ENCODE measurements around the gene TBC1D8.

Gene TBC1D8

GRCh38 chr2:100998235-100998573 is 153.0 kb downstream of the TBC1D8 start:
- no peak for DNase-seq (ENCODE audit: low spot score)

DNA sequence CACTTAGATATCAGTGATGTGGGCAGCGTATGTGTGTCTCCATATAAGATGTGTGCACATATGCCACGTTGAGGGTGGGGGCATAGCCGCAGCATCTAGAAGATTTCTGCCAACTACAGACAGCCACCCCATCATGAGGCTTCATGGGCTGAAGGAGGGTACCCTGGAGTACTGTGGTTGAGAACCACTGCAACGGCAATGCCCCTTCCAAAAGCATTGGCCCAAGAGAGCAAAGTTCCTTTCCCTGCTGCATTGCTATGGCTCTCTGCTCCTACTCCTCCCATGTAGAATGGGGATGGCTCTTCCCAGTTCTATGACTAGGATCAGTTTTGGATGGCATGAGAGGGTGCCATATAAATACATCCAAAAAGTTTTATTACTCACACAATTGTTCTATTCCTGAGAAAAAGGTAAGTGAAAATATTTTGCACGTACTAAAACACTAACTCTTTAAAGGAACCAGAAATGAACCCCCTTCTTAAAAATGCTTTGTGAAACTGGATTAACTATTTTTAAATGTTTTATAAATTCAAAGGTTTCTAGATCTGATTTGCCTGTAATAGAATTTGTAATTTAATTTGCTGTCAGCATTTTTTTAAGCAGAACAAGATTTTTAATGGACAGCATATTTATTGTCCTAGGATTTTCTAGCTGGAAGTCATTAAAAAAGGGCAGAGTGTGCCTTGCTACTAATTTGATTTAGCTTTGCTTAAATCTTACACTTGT is 153.5 kb downstream of the TBC1D8 start:
- no peak for DNase-seq (ENCODE audit: low spot score)

GRCh38 chr2:100995309-100996075 is 155.7 kb downstream of the TBC1D8 start:
- DNase-seq (ENCODE audit: low spot score): no peak

DNA sequence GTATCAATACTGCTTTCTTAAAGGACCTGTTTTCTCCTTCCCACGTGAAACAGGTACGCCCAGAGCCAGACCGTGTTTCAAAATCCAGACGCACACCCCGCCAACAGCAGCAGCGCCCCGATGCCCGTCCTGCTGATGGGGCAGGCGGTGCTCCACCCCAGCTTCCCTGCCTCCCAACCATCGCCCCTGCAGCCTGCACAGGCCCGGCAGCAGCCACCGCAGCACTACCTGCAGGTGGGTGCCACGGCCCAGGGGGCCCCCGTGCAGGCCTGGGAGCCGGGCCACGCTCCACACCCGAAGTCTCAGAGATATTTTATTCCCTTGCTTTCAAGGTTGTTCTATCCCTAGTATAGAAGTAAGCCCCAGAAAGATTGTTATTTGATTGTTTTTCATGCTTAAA is 157.9 kb downstream of the TBC1D8 start:
- DNase-seq (ENCODE audit: low spot score): no peak

GRCh38 chr2:100992262-100992661 is 158.9 kb downstream of the TBC1D8 start:
- DNase-seq (ENCODE audit: low spot score): no peak

- DNase-seq (ENCODE audit: low spot score): no peak
Measured at GRCh38 chr2:100991404-100991773, 159.8 kb downstream of the TBC1D8 start.

DNA sequence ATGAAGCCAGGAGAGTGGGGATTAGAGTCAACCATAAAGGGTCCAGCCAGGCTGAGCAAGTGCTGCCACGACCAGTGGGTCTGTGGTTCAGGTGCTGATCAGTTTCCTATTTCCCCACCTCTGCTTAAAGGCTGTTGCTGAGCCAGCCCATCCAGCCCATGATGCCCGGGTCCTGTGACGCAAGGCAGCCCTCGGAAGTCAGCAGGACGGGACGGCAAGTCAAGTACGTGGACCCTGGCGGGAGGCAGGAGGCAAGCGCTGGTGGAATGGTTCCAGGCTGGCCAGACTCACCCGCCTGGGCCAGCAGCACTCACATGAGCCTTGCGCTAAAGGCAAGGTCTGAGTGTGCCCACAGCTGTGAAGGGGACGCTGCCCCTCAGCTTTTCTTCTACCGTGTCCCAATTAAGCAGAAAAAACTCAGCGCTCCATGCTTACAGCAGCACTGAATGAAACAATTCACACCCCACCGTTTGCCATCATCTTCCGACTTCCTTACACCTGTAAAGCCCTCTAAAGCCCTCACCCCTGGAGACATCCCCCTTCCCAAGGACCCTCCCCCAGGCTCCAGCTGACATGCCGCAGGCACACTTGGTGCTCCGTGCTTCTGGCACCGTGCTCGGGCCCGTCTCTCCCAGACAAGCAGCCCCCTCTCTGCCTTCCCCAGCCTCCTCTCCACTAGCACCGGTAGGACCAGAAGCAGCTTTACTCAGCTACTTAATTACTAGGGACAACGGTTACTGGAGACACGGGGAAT is 160.4 kb downstream of the TBC1D8 start:
- no peak for DNase-seq (ENCODE audit: low spot score)

DNA sequence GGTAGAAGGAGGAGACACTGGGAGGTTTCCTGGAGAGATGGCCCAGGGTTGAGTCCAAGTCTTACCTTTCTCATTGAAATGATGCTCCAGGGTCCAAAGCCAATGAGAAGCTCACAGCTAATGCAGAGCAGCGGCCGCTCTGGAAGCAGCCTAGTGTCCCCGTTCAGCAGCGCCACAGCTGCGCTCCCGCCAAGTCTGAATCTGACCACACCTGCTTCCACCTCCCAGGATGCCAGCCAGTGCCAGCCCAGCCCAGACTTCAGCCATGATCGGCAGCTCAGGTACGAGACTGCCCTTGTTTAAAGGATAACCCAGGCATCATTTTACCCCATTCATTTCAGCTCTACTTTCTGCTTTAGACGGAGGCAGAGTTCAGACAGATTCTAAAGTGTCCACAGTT is 161.0 kb downstream of the TBC1D8 start:
- DNase-seq (ENCODE audit: low spot score): no peak

DNA sequence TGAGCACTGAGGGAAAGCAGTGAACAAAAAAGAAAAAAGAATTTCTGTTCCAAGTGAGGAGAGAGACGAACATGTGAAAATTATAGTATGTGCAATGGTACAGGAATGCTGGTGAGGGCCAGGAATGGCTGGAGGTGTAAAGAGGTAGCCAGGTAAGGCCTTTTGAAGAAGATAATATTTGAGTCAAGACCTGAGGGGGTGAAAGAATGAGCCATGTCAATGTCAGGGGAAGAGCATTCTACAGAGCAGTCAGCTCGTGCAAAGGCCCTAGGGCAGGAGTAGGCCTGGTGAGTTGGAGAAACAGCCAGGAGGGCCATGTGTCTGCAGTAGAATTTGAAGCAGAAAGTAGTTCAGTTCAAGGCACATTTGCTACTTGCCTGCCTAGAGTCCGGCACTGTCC is 161.5 kb downstream of the TBC1D8 start:
- DNase-seq (ENCODE audit: low spot score): no peak

GRCh38 chr2:100988630-100989417 is 162.4 kb downstream of the TBC1D8 start:
- no peak for DNase-seq (ENCODE audit: low spot score)

GRCh38 chr2:100987974-100988373 is 163.2 kb downstream of the TBC1D8 start:
- DNase-seq (ENCODE audit: low spot score): no peak

DNA sequence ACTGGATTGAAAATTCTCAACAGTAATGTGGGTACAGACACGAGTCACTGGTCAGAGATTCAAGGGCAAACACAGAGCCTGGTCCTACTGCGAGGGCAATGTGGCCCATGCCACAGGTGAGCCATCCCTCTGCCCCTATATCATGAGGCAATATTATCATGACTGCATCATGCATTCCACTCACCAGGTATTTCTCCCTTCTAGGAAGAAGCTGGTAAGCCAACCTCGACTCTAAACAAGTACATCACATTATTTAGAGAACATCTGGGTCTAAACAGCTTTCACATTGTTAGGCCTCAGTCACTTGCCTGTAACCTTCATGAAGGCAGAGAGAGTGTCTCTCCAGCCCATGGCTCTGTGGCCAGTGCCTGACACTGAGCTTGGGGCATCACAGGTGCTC is 163.6 kb downstream of the TBC1D8 start:
- no peak for DNase-seq (ENCODE audit: low spot score)

- no peak for DNase-seq (ENCODE audit: low spot score)
Measured at GRCh38 chr2:100986157-100986556, 165.0 kb downstream of the TBC1D8 start.

DNA sequence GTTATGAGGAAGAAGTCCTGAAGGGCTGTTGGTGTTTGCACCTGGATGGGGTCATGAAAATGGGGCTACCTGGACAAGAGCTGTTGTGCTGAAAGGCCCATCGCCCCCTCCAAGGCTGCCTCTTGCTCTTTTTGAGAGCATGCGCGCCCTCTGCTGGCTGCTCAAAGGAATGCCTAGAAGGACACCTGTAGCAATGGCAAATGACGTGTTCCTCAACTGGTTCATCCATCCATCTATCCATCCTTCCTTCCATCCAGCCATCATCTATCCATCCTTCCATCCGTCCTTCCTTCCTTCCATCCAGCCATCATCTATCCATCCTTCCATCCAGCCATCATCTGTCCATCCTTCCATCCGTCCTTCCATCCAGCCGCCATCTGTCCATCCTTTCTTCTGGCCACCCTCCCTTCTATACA is 166.3 kb downstream of the TBC1D8 start:
- peak; percentile 86 for DNase-seq (ENCODE audit: low spot score)

DNA sequence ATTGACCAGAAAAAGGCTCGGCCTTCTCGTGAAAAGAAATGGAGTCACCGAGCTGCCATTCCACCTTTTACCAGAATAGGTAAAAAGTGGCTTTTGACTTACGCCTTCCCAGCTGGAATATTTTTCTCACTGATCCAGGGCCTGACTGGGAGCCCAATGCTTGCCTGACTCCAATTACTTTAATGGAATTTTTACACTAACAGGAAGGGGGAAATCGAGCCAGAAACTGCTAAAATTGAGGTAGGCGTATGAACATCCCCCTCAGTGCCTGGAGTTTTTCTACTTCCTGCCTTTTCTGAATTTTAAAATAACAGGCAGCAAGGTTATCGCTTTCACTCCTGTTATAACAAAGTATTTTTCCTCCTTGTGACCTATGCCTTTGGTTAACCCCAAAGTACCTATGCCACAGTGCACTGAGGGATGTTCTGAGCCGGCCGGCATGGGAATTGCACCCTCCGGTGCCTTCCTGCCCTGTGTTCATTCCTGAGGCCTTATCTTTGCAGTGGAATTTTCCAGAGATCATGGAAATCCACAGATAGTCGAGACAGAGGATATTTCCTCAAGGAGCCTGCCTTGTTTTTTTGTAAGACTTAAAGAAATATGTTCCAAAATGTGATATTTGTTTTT is 167.4 kb downstream of the TBC1D8 start:
- DNase-seq (ENCODE audit: low spot score): no peak

GRCh38 chr2:100983201-100983600 is 168.0 kb downstream of the TBC1D8 start:
- no peak for DNase-seq (ENCODE audit: low spot score)

- DNase-seq (ENCODE audit: low spot score): no peak
Measured at GRCh38 chr2:100982431-100982861, 168.7 kb downstream of the TBC1D8 start.

GRCh38 chr2:100981011-100981410 is 170.2 kb downstream of the TBC1D8 start:
- no peak for DNase-seq (ENCODE audit: low spot score)

GRCh38 chr2:100980046-100980445 is 171.1 kb downstream of the TBC1D8 start:
- DNase-seq (ENCODE audit: low spot score): no peak

- DNase-seq (ENCODE audit: low spot score): no peak
Measured at GRCh38 chr2:100978582-100979191, 172.5 kb downstream of the TBC1D8 start.

GRCh38 chr2:100977511-100977910 is 173.7 kb downstream of the TBC1D8 start:
- DNase-seq (ENCODE audit: low spot score): no peak

All from iPS-NIHi11 (cell line).